CD4-positive, alpha-beta T cell treated with Interleukin-1 beta for 1 hour (primary cell): ENCODE measurements around the gene SLC26A2.
"Not testable (repeated sequence)": the region's sequence is repeated elsewhere in the genome, so short reads cannot be mapped to it uniquely, and the experiment has no call there.

Experiments used
- DNase-seq, 2 donors: peaks; one replicate each; pipeline ENCODE4 v3.0.0-alpha.2; 2020 to 2022

SLC26A2 gene

DNA sequence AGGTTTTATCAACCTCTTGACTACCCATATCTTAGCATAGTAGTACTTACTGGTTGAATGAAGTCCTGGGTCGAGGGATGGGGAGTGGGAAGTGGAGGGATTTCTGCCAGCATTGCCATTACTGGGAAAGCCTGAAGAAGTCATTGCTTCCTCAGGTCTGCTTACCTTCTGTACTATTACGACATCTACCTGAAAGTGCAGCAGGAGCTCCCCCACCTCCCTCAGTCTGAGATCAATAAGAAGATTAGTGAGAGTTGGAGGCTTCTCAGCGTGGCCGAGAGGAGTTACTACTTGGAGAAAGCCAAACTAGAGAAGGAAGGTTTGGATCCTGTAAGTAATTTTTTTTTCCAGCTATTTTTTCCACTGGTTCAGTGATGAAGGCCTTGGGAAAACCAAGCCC, 45.8 kb downstream of the SLC26A2 start:
- no peak for DNase-seq

DNA sequence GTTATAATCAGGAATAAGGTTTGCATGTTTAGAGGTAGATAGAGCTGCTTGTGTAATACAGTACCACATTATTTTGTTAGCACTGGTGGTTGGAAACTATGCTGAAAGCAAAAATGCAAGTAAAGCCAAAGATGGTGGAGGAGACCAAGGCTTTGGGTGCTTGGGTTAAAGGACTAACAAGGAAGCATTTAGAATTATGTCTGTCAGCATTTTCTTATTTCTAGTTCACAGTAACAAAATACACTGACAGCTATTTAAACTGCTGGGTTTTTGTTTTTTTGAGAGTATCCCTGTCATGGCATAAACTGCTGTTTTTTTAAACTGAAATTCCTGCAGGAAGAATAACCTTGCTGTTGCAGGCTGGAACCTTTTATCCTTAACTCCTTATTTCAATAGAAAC, 46.5 kb downstream of the SLC26A2 start:
- no peak for DNase-seq

DNA sequence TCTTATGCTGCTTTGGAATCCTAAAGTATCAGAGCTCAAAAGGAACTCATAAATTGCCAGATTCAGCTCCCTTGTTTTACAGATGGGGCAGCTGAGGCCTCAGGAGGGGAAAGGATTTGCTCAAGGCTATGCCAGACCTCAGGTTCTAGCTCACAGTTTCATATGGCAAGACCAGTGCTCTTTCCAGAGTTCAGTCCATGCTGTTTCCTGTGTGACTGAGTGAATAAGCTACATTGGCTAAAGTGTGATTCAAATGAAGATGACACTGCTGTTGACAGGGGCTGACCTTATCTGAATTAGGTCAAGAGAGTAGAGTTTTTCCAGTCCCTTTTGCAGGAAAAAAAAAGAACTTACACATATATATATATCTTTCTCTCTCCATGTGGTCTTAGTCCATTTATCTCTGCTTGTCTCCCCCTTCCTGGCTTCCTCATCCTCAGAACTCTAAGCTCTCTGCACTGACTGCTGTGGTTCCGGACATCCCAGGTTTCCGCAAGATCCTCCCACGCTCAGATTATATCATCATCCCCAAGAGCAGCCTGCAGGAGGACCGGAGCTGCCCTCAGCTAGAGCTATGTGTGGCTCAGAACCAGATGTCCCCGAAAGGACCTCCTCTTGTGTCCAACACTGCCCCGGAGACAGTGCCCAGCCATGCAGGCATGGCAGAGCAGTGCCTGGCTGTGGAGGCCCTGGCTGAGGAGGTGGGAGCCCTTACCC, 49.3 kb downstream of the SLC26A2 start:
- no peak for DNase-seq

DNA sequence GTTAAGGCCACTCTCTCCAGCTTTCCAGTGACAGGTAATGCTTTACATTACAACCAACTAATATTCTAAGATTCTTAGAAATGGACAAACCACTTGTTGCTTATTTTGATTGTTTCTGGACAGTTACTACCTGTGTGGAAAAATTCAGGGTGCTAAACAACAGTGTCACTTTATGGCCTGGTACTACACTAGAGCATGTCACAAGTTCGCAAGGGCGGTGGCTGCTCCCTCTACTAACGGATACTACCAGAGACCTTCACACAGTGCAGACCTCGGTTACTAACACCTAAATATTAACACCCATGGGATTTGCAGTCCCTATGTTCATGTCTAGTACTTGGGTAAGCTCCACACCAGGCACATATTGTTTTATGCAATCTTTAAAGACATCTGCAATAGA, 53.4 kb downstream of the SLC26A2 start:
- no peak for DNase-seq

- DNase-seq, result no peak
Observed at GRCh38 chr5:150014456-150014855, 53.9 kb downstream of the SLC26A2 start.

- DNase-seq, result no peak
Observed at GRCh38 chr5:150015415-150015814, 54.9 kb downstream of the SLC26A2 start.

GRCh38 chr5:150016537-150016936, 56.0 kb downstream of the SLC26A2 start:
- DNase-seq, result no peak

GRCh38 chr5:150017226-150018005, 56.9 kb downstream of the SLC26A2 start:
- no peak for DNase-seq

DNA sequence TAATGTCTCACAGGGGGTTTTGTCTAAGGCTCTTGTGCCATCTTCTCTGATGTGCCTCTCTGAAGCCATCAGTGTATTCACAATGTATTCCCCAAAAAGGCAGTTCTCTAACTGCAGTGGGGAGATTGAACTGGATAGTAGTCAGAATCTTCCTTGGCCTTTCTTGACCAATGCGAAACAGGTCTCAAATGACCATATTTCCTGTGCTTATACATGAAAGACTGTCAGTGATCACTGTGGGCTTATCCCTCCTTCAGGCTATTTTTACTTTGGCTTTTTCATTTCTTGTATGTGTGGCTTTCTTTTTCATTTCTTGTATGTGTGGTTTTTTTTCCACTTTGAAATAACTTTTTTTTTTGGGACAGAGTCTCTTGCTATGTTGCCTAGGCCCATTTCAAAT, 59.7 kb downstream of the SLC26A2 start:
- no peak for DNase-seq

GRCh38 chr5:150021491-150022157, 61.1 kb downstream of the SLC26A2 start:
- no peak for DNase-seq

GRCh38 chr5:150022158-150022531, 61.6 kb downstream of the SLC26A2 start:
- no peak for DNase-seq

DNA sequence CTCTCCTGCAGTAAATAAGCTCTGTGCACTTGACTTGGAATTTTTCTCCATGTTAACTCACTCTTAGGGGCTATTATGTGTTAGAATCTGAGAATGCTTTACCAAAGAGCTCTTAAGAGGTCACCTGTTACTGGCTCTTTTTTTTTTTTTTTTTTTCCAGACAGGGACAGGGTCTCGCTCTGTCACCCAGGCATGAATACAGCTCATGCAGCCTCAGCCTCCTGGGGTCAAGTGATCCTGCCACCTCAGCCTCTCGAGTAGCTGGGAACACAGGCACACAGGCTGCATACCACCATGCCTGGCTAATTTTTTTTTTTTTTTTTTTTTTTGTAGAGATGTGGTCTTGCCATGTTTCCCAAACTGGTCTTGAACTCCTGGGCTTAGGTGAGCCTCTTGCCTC, 62.1 kb downstream of the SLC26A2 start:
- no peak for DNase-seq

- no peak for DNase-seq
Observed at GRCh38 chr5:150023136-150023535, 62.6 kb downstream of the SLC26A2 start.

GRCh38 chr5:150024346-150024984, 63.9 kb downstream of the SLC26A2 start:
- no peak for DNase-seq

DNA sequence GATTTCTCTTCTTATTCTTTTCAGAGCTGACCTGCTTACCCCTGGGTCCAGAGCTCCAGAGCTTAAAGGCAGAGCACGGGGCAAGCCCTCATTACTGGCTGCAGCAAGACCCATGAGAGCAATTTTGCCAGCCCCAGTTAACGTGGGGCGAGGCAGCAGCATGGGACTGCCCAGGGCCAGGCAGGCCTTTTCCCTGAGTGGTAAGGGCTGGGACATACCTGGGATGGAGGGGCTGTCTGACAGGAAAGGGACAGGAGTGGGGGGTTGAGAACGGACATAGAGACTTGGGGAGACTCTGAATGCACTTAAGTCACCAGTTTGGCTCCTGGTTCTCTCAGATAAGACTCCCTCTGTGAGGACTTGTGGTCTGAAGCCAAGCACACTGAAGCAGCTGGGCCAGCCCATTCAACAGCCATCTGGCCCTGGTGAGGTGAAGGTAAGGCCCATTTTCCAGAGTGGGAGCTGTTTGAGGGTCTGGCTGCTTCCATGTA, 66.2 kb downstream of the SLC26A2 start:
- DNase-seq, result no peak

DNA sequence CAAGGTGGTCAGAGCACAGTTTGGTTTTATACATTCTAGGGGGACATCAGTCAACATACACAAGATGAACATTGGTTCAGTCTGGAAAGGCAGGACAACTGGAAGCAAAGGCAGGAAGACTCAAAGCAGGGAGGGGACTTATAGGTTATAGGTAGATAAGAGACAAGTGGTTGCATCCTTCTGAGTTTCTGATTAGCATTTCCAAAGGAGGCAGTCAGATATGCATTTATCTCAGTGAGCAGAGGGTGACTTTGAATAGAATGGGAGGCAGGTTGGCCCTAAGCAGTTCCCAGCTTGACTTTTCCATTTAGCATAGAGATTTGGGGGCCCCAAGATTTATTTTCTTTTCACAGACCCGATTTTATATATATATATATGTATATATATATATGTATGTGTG, 67.5 kb downstream of the SLC26A2 start:
- not testable (repeated sequence) for DNase-seq

DNA sequence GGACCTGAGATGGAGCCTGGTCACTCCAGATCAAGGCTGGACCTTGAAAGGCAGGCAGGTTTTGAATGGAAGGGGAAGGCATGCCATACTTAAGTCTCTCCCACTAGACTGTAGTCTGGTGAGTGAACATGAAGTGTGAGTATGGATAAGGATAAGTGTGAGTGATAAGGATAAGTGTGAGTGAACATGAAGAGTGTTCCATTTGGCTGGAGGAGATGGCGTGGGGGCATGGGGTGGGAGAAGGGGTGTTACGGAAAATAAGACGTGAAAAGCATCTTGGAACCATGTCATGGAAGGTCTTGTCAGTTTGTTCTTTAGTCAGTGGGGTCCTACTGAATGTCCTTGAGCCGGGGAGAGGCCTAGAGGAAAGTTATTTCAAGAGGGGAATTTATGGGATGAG, 72.8 kb downstream of the SLC26A2 start:
- no peak for DNase-seq

DNA sequence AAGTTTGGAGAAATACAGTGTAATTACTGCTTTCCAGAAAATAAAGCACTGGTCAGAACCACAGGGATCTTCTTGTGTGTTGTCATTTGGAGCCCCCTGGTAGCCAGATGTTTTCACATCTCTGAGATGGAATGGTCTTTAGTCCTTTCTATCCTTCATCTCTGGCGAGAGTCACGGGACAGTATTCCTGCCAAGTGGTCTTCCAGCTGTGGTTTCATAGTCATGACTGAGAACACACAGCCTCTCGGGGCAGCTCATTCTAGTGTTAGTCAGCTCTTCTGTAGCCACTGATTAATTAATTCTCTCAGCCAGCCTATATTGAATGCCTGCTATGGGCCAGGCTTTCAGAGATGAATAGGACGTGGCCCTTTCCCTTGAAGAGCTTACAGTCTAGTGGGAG, 74.1 kb downstream of the SLC26A2 start:
- DNase-seq, result no peak

DNA sequence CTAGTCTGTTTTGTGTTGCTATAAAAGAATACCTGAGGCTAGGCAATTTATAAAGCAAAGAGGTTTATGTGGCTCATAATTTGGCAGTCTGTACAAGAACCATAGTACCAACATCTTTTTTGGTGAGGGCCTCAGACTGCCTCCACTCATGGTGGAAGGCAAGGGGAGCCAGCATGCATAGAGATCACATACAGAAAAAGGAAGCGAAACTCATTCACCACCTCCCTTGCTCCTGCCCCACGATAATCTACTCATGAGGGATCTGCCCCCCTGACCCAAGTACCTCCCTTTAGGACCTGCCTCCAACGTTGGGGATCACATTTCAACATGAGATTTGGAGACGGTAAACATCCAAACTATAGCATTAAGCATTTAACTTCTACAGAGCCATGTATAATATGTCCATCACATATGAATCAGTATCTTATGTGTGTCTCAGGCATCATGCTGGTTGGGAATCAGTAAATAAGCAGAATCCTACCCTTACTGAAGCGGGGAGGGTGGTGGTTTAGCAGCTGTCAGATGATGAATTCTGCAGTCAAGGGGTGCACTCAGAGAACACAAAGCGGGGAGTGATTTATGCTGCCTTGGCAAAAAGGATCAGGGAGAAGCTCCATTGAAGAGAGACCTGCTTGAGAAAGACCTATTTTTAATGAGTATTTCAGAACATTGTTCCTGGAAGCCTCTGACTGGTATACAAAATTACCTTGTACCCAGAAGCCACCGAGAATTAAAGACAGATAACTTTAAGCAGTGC, 74.8 kb downstream of the SLC26A2 start:
- no peak for DNase-seq

DNA sequence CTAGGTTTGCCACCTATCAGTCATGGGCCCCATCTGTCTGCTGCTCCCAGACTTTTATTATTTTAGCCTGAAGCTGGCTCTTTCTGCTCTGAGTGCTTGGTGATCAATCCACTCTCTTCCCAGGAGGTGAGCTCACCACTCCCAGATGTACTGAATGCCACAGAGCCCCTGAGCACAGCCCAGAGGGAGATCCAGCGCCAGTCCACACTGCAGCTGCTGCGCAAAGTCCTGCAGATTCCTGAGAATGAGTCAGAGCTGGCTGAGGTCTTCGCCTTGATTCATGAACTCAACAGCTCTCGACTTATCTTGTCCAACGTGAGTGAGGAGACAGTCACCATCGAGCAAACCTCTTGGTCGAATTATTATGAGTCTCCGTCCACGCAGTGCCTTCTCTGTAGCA, 76.0 kb downstream of the SLC26A2 start:
- no peak for DNase-seq
